ENCODE measurements around the gene SF3B6. TPM values are rescaled to one million over a fixed set of nuclear protein-coding genes. Genes with fewer than 3 reads are reported as not detected.

The SF3B6 gene
- total and polyA plus RNA-seq, 2 donors (not counting 3 experiments of a cell fraction or from before 2014, with no cell fraction given), result 105 to 150 TPM

GRCh38 chr2:24051833-24052232 lies 24.3 kb downstream of the SF3B6 start:
- no peaks in the 10 kb centered on the region for H3K9me1 ChIP-seq (replicated peaks; ENCODE audit: control insufficient read depth, extremely low read depth, insufficient read depth, low read length)

More at GRCh38 chr2:24051833-24052232, 24.3 kb downstream of the SF3B6 start:
- Histone ChIP-seq H3K9me3 (replicated peaks; ENCODE audit: control insufficient read depth, insufficient read depth, low read length) (no peaks in the 10 kb centered on the region), H3K27ac (ENCODE audit: insufficient read depth, low read depth, low read length) (no peak overlapping the region), H3K79me2 (ENCODE audit: control insufficient read depth, insufficient read depth, low read length) (no peaks in the 10 kb centered on the region), H3K27me3 (ENCODE audit: control insufficient read depth in 2 of 2, insufficient read depth in 2 of 2, low read length in 2 of 2) (no peaks in the 10 kb centered on the region), H3K9ac (replicated peaks; ENCODE audit: extremely low read depth, insufficient read depth, low read length) (no peak overlapping the region), H2AFZ (ENCODE audit: low read depth, low read length) (no peak overlapping the region), H3K4me2 (ENCODE audit: insufficient read depth, low read length) (no peak overlapping the region), H3K4me3 (replicated peaks in 1 of 3; ENCODE audit: insufficient read depth in 1 of 3, low read depth in 1 of 3, low read length in 3 of 3) (no peak overlapping the region), H4K20me1 (replicated peaks; ENCODE audit: control insufficient read depth, extremely low read depth, insufficient read depth, low read length) (no peaks in the 10 kb centered on the region), H3K36me3 (ENCODE audit: control insufficient read depth in 2 of 2, extremely low read depth in 1 of 2, insufficient read depth in 2 of 2, low read length in 2 of 2) (no peaks in the 10 kb centered on the region), H3K4me1 (ENCODE audit: control insufficient read depth, extremely low read depth, insufficient read depth, low read length) (peaks cover 17% of the 10 kb centered on the region)
- TF ChIP-seq GATA2 (IDR thresholded peaks at IDR 0.05; ENCODE audit: insufficient read depth, insufficient read length, low read depth, low read length), result no peak
- TF ChIP-seq EZH2 (IDR thresholded peaks at IDR 0.05; ENCODE audit: borderline replicate concordance, low read depth, low read length, severe bottlenecking), result no peak
- TF ChIP-seq FOS (IDR thresholded peaks at IDR 0.05; ENCODE audit: borderline replicate concordance, insufficient read depth, low read length), result no peak
- TF ChIP-seq CTCF (IDR thresholded peaks at IDR 0.05; ENCODE audit: extremely low read depth in 1 of 2, insufficient read depth in 1 of 2, low read depth in 1 of 2, low read length in 2 of 2), result no peak
- no peak for TF ChIP-seq MAX (IDR thresholded peaks at IDR 0.05; ENCODE audit: insufficient read depth, insufficient read length)
- TF ChIP-seq POLR2A (IDR thresholded peaks at IDR 0.05; ENCODE audit: low read depth, low read length), result no peak
- TF ChIP-seq POLR2AphosphoS5 (IDR thresholded peaks at IDR 0.05; ENCODE audit: insufficient read depth, low read depth, low read length), result no peak
- TF ChIP-seq MYC (IDR thresholded peaks at IDR 0.05; ENCODE audit: low read depth, low read length), result no peak
- TF ChIP-seq JUN (IDR thresholded peaks at IDR 0.05; ENCODE audit: borderline replicate concordance, insufficient read depth, insufficient read length, low read depth), result no peak
- FAIRE-seq (no peak), DNase-seq (ENCODE audit: low read depth, low spot score) (no peak)
- POLR2A ChIA-PET, result interaction anchor here (0.7 kb wide), 1 partner anchor 28 kb away, joined by 6 read pairs; no protein-coding TSS in a partner anchor
- intact Hi-C loops (cut with micrococcal nuclease) (no loop called here), dilution Hi-C loops (cut with MboI; ENCODE audit: extremely low pct_ligation_motif_present, low sequenced_read_pairs) (no loop called here)
- no TSS peak for BruUV-seq (replicated peaks)
- CTCF ChIA-PET, result interaction anchor here (0.9 to 2.7 kb wide), 5 partner anchors 10 to 227 kb away, joined by 3 to 8 read pairs (median 3); no protein-coding TSS in a partner anchor

Measured in endothelial cell of umbilical vein (primary cell).